SK-N-SH treated with all-trans-retinoic acid at 6 μM for 48 hours (cell line): ENCODE data around the gene WDR37.

Experiments used
- ATAC-seq: fragments of 200-7000 bp; cut with Tn5 transposase; 3 replicates; pipeline ENCODE4 v1.9.1; 2020; ENCODE audit warnings: mild to moderate bottlenecking, moderate library complexity
- ARNTL ChIP-seq: fragments of 450-650 bp; formaldehyde crosslinking; IDR thresholded peaks from 2 replicates; pipeline ENCODE4 v1.5.0; 2020; ENCODE audit warnings: low read depth, mild to moderate bottlenecking, moderate library complexity, borderline replicate concordance
- BACH2 ChIP-seq: fragments of 250-450 bp; sonication (Bioruptor Pico); IDR thresholded peaks from 2 replicates; pipeline ENCODE4 v1.9.0; 2021; ENCODE audit warnings: mild to moderate bottlenecking, borderline replicate concordance
- CREB5 ChIP-seq: fragments of 250-450 bp; sonication (Bioruptor Pico); IDR thresholded peaks from 2 replicates; pipeline ENCODE4 v1.5.1; 2020; ENCODE audit warnings: low read depth, mild to moderate bottlenecking, moderate library complexity
- CSDC2 ChIP-seq: fragments of 250-450 bp; sonication (Bioruptor Pico); IDR thresholded peaks from 2 replicates; pipeline ENCODE4 v1.5.0; 2020; ENCODE audit warnings: mild to moderate bottlenecking, moderate library complexity
- ESRRG ChIP-seq: fragments of 250-450 bp; sonication (Bioruptor Pico); IDR thresholded peaks from 2 replicates; pipeline ENCODE4 v1.6.1; 2021; ENCODE audit warnings: mild to moderate bottlenecking
- GLIS3 ChIP-seq: fragments of 250-450 bp; sonication (Bioruptor Pico); IDR thresholded peaks from 2 replicates; pipeline ENCODE4 v1.5.0; 2020; ENCODE audit warnings: mild to moderate bottlenecking, moderate library complexity
- ISL1 ChIP-seq: fragments of 250-450 bp; sonication (Bioruptor Pico); IDR thresholded peaks from 2 replicates; pipeline ENCODE4 v2.1.2; 2022; ENCODE audit warnings: mild to moderate bottlenecking, moderate library complexity
- OSR1 ChIP-seq: fragments of 250-450 bp; sonication (Bioruptor Pico); IDR thresholded peaks from 2 replicates; pipeline ENCODE4 v1.8.0; 2022; ENCODE audit warnings: moderate library complexity, mild to moderate bottlenecking, inconsistent platforms
- POU6F1 ChIP-seq: fragments of 250-450 bp; sonication (Bioruptor Pico); IDR thresholded peaks from 2 replicates; pipeline ENCODE4 v1.8.0; 2021; ENCODE audit warnings: low read depth, mild to moderate bottlenecking, moderate library complexity, borderline replicate concordance
- PPARA ChIP-seq: fragments of 250-450 bp; sonication (Bioruptor Pico); IDR thresholded peaks from 2 replicates; pipeline ENCODE4 v1.5.0; 2020; ENCODE audit warnings: mild to moderate bottlenecking, borderline replicate concordance
- RARB ChIP-seq: fragments of 250-450 bp; sonication (Bioruptor Pico); IDR thresholded peaks from 2 replicates; pipeline ENCODE4 v1.8.0; 2021; ENCODE audit warnings: mild to moderate bottlenecking, moderate library complexity
- SNAI2 ChIP-seq: fragments of 250-450 bp; sonication (Bioruptor Pico); IDR thresholded peaks from 2 replicates; pipeline ENCODE4 v1.5.0; 2020; ENCODE audit warnings: mild to moderate bottlenecking, moderate library complexity
- TOX ChIP-seq: fragments of 250-450 bp; sonication (Bioruptor Pico); IDR thresholded peaks from 2 replicates; pipeline ENCODE4 v1.8.0; 2021; ENCODE audit warnings: mild to moderate bottlenecking, moderate library complexity, borderline replicate concordance
- ZC3H10 ChIP-seq: fragments of 250-450 bp; sonication (Bioruptor Pico); IDR thresholded peaks from 2 replicates; pipeline ENCODE4 v1.5.1; 2021; ENCODE audit warnings: mild to moderate bottlenecking, moderate library complexity
- ZFP3 ChIP-seq: fragments of 250-450 bp; sonication (Bioruptor Pico); IDR thresholded peaks from 2 replicates; pipeline ENCODE4 v1.5.0; 2020; ENCODE audit warnings: mild to moderate bottlenecking, moderate library complexity
- ZNF565 ChIP-seq: fragments of 450-650 bp; formaldehyde crosslinking; conservative IDR thresholded peaks from 2 replicates; pipeline ENCODE4 v1.5.0; 2020; ENCODE audit warnings: low read depth, mild to moderate bottlenecking, moderate library complexity
- ZNF70 ChIP-seq: fragments of 450-650 bp; formaldehyde crosslinking; IDR thresholded peaks from 2 replicates; pipeline ENCODE4 v1.5.0; 2020; ENCODE audit warnings: mild to moderate bottlenecking, moderate library complexity
- ZNF8 ChIP-seq: fragments of 450-650 bp; formaldehyde crosslinking; IDR thresholded peaks from 2 replicates; pipeline ENCODE4 v1.5.0; 2020; ENCODE audit warnings: mild to moderate bottlenecking, moderate library complexity
- TF ChIP-seq, protein P1 (sequence below): fragments of 250-450 bp; sonication (Bioruptor Pico); IDR thresholded peaks from 2 replicates; pipeline ENCODE4 v1.8.0; 2020; ENCODE audit warnings: mild to moderate bottlenecking, moderate library complexity, borderline replicate concordance
- TF ChIP-seq, protein P2 (sequence below): fragments of 250-450 bp; sonication (Bioruptor Pico); IDR thresholded peaks from 2 replicates; pipeline ENCODE4 v1.5.1; 2021; ENCODE audit warnings: mild to moderate bottlenecking, moderate library complexity
- TF ChIP-seq, protein P3 (sequence below): fragments of 250-450 bp; sonication (Bioruptor Pico); IDR thresholded peaks from 2 replicates; pipeline ENCODE4 v1.5.0; 2020; ENCODE audit warnings: mild to moderate bottlenecking, moderate library complexity

The WDR37 gene

GRCh38 chr10:1180071-1180730, 124.0 kb downstream of the WDR37 start:
- TF ChIP-seq ESRRG (CRISPR knock-in tag) = no peak
- no peak for TF ChIP-seq PPARA (CRISPR knock-in tag)
- no peak for TF ChIP-seq ARNTL (CRISPR knock-in tag)
- TF ChIP-seq SNAI2 (CRISPR knock-in tag) = no peak
- TF ChIP-seq ZNF565 = no peak
- TF ChIP-seq ISL1 (CRISPR knock-in tag) = no peak
- TF ChIP-seq ZNF8 = no peak
- no peak for TF ChIP-seq ZNF70 (CRISPR knock-in tag)
- TF ChIP-seq, protein P1, sequence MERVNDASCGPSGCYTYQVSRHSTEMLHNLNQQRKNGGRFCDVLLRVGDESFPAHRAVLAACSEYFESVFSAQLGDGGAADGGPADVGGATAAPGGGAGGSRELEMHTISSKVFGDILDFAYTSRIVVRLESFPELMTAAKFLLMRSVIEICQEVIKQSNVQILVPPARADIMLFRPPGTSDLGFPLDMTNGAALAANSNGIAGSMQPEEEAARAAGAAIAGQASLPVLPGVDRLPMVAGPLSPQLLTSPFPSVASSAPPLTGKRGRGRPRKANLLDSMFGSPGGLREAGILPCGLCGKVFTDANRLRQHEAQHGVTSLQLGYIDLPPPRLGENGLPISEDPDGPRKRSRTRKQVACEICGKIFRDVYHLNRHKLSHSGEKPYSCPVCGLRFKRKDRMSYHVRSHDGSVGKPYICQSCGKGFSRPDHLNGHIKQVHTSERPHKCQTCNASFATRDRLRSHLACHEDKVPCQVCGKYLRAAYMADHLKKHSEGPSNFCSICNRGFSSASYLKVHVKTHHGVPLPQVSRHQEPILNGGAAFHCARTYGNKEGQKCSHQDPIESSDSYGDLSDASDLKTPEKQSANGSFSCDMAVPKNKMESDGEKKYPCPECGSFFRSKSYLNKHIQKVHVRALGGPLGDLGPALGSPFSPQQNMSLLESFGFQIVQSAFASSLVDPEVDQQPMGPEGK (CRISPR knock-in tag) = no peak
- no peak for TF ChIP-seq GLIS3 (CRISPR knock-in tag)
- TF ChIP-seq, protein P2, sequence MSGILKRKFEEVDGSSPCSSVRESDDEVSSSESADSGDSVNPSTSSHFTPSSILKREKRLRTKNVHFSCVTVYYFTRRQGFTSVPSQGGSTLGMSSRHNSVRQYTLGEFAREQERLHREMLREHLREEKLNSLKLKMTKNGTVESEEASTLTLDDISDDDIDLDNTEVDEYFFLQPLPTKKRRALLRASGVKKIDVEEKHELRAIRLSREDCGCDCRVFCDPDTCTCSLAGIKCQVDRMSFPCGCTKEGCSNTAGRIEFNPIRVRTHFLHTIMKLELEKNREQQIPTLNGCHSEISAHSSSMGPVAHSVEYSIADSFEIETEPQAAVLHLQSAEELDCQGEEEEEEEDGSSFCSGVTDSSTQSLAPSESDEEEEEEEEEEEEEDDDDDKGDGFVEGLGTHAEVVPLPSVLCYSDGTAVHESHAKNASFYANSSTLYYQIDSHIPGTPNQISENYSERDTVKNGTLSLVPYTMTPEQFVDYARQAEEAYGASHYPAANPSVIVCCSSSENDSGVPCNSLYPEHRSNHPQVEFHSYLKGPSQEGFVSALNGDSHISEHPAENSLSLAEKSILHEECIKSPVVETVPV = no peak
- no peak for TF ChIP-seq CSDC2 (CRISPR knock-in tag)
- TF ChIP-seq BACH2 (CRISPR knock-in tag) = no peak
- no peak for TF ChIP-seq CREB5 (CRISPR knock-in tag)
- TF ChIP-seq ZFP3 (CRISPR knock-in tag) = no peak
- TF ChIP-seq, protein P3, sequence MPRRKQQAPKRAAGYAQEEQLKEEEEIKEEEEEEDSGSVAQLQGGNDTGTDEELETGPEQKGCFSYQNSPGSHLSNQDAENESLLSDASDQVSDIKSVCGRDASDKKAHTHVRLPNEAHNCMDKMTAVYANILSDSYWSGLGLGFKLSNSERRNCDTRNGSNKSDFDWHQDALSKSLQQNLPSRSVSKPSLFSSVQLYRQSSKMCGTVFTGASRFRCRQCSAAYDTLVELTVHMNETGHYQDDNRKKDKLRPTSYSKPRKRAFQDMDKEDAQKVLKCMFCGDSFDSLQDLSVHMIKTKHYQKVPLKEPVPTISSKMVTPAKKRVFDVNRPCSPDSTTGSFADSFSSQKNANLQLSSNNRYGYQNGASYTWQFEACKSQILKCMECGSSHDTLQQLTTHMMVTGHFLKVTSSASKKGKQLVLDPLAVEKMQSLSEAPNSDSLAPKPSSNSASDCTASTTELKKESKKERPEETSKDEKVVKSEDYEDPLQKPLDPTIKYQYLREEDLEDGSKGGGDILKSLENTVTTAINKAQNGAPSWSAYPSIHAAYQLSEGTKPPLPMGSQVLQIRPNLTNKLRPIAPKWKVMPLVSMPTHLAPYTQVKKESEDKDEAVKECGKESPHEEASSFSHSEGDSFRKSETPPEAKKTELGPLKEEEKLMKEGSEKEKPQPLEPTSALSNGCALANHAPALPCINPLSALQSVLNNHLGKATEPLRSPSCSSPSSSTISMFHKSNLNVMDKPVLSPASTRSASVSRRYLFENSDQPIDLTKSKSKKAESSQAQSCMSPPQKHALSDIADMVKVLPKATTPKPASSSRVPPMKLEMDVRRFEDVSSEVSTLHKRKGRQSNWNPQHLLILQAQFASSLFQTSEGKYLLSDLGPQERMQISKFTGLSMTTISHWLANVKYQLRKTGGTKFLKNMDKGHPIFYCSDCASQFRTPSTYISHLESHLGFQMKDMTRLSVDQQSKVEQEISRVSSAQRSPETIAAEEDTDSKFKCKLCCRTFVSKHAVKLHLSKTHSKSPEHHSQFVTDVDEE (CRISPR knock-in tag) = no peak
- no peak for TF ChIP-seq OSR1 (CRISPR knock-in tag)
- TF ChIP-seq TOX (CRISPR knock-in tag) = no peak

DNA sequence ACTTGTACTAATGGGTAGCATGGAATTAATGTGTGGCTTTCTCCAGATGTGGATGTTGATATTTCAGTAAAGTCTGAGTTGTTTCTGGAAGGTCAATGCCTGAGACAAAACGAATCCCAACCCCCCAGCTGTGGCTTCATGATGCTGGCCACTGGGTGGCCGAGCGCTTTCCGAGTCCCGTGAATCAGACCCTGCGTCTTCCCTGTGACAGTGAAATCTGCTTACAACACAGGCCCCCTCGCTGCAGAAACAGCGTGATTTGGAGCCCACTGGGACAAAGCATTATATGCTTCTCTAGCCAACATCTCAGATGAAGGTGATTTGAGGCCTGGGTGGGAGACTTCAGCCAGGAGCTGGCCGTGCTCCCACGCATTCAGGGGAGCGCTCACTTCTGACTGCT, 124.7 kb downstream of the WDR37 start:
- ATAC-seq = no peak
- TF ChIP-seq POU6F1 = no peak
- TF ChIP-seq, protein P2 = no peak
- no peak for TF ChIP-seq OSR1 (CRISPR knock-in tag)
- TF ChIP-seq, protein P3 (CRISPR knock-in tag) = no peak
- no peak for TF ChIP-seq CSDC2 (CRISPR knock-in tag)
- no peak for TF ChIP-seq ZNF565
- no peak for TF ChIP-seq GLIS3 (CRISPR knock-in tag)
- TF ChIP-seq ZC3H10 (CRISPR knock-in tag) = no peak
- no peak for TF ChIP-seq ZFP3 (CRISPR knock-in tag)
- no peak for TF ChIP-seq CREB5 (CRISPR knock-in tag)
- TF ChIP-seq RARB (CRISPR knock-in tag) = no peak
- TF ChIP-seq, protein P1 (CRISPR knock-in tag) = no peak
- TF ChIP-seq ARNTL (CRISPR knock-in tag) = no peak
- no peak for TF ChIP-seq ISL1 (CRISPR knock-in tag)

More at GRCh38 chr10:1180071-1180730, 124.0 kb downstream of the WDR37 start:
- ATAC-seq = no peak
